Breast epithelium (tissue), 3 donors: ENCODE results near the gene PMPCA.

Experiments used
- CTCF ChIP-seq, 3 donors: fragments of 450-650 bp; IDR thresholded peaks; one replicate each; pipeline ENCODE4 v1.5.1; 2016 to 2017; ENCODE audit warnings: antibody characterized with exemption in 3 of 3, mild to moderate bottlenecking in 3 of 3, moderate library complexity in 3 of 3
- POLR2AphosphoS5 ChIP-seq, 3 donors: sonication (generic); formaldehyde crosslinking; IDR thresholded peaks; one replicate each; pipeline ENCODE4 v1.6.1; 2017; ENCODE audit warnings: antibody characterized with exemption in 3 of 3

DNA sequence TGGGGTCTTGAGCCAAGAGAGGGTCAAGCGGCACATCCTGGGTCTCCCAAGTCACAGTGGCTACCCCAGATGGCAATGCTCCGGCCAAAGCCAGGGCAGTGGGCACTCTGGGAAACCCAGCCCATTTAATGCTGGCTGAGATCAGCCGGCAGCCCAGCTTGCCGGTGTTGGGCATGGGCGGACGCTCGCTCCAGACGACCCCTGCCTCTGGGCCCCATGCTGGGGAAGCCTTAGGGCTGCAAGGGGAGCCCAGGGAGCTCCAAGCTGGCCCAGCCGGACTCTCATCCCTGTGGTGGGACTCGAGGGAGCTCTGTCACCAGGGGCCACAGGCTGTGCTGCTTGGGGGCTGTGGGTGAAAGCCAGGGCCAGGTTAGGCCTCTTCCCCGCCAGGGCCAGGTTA is 31.1 kb upstream of the PMPCA start:
- TF ChIP-seq CTCF (IDR thresholded peaks at IDR 0.05): no peak
- no peak for TF ChIP-seq POLR2AphosphoS5 (IDR thresholded peaks at IDR 0.05)
